Adrenal gland (tissue), 5 donors: ENCODE measurements around the gene ZBTB7C.

ENCODE experiments used
- CTCF ChIP-seq, 6 experiments: fragments of 450-650 bp in 4 of 6; fragments of 200-600 bp in 2 of 6; sonication (generic) in 1 of 6; IDR thresholded peaks; 1 replicate in 5 of 6; 2 replicates in 1 of 6; pipeline versions ENCODE4 v1.5.1 to v1.8.0; 2016 to 2021; ENCODE audit warnings: antibody characterized with exemption in 6 of 6, mild to moderate bottlenecking in 2 of 6, moderate library complexity in 1 of 6
- POLR2A ChIP-seq, 2 donors: fragments of 450-650 bp; IDR thresholded peaks; one replicate each; pipeline ENCODE4 v1.6.1; 2017; ENCODE audit warnings: antibody characterized with exemption in 2 of 2, mild to moderate bottlenecking in 2 of 2, moderate library complexity in 1 of 2
- donor health status: DM: no; HTN: no; CAD: no.

GRCh38 chr18:48208432-48209140 lies 200.6 kb downstream of the ZBTB7C start:
- no peak for TF ChIP-seq CTCF (IDR thresholded peaks at IDR 0.05)
- TF ChIP-seq POLR2A (IDR thresholded peaks at IDR 0.05): no peak
